Activated naive CD4-positive, alpha-beta T cell (primary cell): ENCODE data around the gene SNX17.
"Not testable (repeated sequence)": the region's sequence is repeated elsewhere in the genome, so short reads cannot be mapped to it uniquely, and the experiment has no call there.

ENCODE experiments used
- DNase-seq, 4 experiments: peaks; one replicate each; lab custom pipeline; 2025; lab: John Stamatoyannopoulos, UW

The SNX17 gene

GRCh38 chr2:27400348-27401135 is 30.1 kb downstream of the SNX17 start:
- no peak for DNase-seq

- DNase-seq = no peak
Observed at GRCh38 chr2:27407798-27408491, 37.5 kb downstream of the SNX17 start.

- no peak for DNase-seq
Observed at GRCh38 chr2:27408601-27409320, 38.3 kb downstream of the SNX17 start.

GRCh38 chr2:27409321-27410073 is 39.1 kb downstream of the SNX17 start, which contains the start of gene PPM1G:
PPM1G (minus strand) TSS chr2:27409591; CDS start chr2:27409422, 169 bp downstream.
- DNase-seq = peak; percentile 90 to 97 (median 95)

GRCh38 chr2:27412419-27413152 is 42.2 kb downstream of the SNX17 start:
- no peak for DNase-seq

- no peak for DNase-seq
Observed at GRCh38 chr2:27416151-27416550, 45.7 kb downstream of the SNX17 start.

GRCh38 chr2:27420996-27421395 is 50.6 kb downstream of the SNX17 start:
- DNase-seq = no peak

- DNase-seq = no peak
Observed at GRCh38 chr2:27421660-27422250, 51.3 kb downstream of the SNX17 start.

GRCh38 chr2:27422958-27423357 is 52.5 kb downstream of the SNX17 start:
- no peak for DNase-seq

- DNase-seq = not testable (repeated sequence)
Observed at GRCh38 chr2:27425039-27425438, 54.6 kb downstream of the SNX17 start.
